T-helper 1 cell treated with Interleukin-12 subunit alpha and Interleukin-12 subunit beta and Interleukin-4 antibody, amounts not matched to agents 30 μg/mL and 1 μg/mL, for 36 hours (primary cell): ENCODE measurements around the gene NUCB2.

Experiments used
- H3K27ac Mint-ChIP-seq: one replicate; pipeline ENCODE4 v1.8.0; 2021; ENCODE audit warnings: mild to moderate bottlenecking, mixed read lengths
- H3K27me3 Mint-ChIP-seq: one replicate; pipeline ENCODE4 v1.8.0; 2021; ENCODE audit warnings: low read depth, mixed read lengths
- H3K36me3 Mint-ChIP-seq: one replicate; pipeline ENCODE4 v1.8.0; 2021; ENCODE audit warnings: low read depth, mixed read lengths
- H3K4me1 Mint-ChIP-seq: one replicate; pipeline ENCODE4 v1.8.0; 2021; ENCODE audit warnings: low read depth, mixed read lengths
- H3K4me3 Mint-ChIP-seq: one replicate; pipeline ENCODE4 v1.8.0; 2021; ENCODE audit warnings: mild to moderate bottlenecking, moderate library complexity, mixed read lengths
- H3K9me3 Mint-ChIP-seq: one replicate; pipeline ENCODE4 v1.8.0; 2021; ENCODE audit warnings: mixed read lengths

The NUCB2 gene

GRCh38 chr11:17280494-17281127 lies 4.1 kb downstream of the NUCB2 start:
- Mint-ChIP-seq H3K27me3 (no peaks in the 10 kb centered on the region), H3K36me3 (peaks cover 29% of the 10 kb centered on the region), H3K27ac (no peak overlapping the region), H3K4me3 (peak overlapping the region; percentile 28), H3K4me1 (peaks cover 34% of the 10 kb centered on the region), H3K9me3 (no peaks in the 10 kb centered on the region)

GRCh38 chr11:17286332-17286731 lies 9.8 kb downstream of the NUCB2 start:
- Mint-ChIP-seq H3K4me1 (peaks cover 25% of the 10 kb centered on the region), H3K36me3 (peaks cover 40% of the 10 kb centered on the region), H3K27me3 (no peaks in the 10 kb centered on the region), H3K4me3 (no peak overlapping the region), H3K27ac (no peak overlapping the region), H3K9me3 (no peaks in the 10 kb centered on the region)

- Mint-ChIP-seq H3K9me3 (no peaks in the 10 kb centered on the region), H3K4me1 (peaks cover 23% of the 10 kb centered on the region), H3K36me3 (peaks cover 38% of the 10 kb centered on the region), H3K27me3 (no peaks in the 10 kb centered on the region), H3K27ac (no peak overlapping the region), H3K4me3 (no peak overlapping the region)
Measured at GRCh38 chr11:17287058-17287457, 10.5 kb downstream of the NUCB2 start.

GRCh38 chr11:17291710-17292109 lies 15.2 kb downstream of the NUCB2 start:
- H3K27me3 Mint-ChIP-seq = no peaks in the 10 kb centered on the region
- H3K4me3 Mint-ChIP-seq = no peak overlapping the region
- H3K36me3 Mint-ChIP-seq = peaks cover 35% of the 10 kb centered on the region
- H3K4me1 Mint-ChIP-seq = peaks cover 17% of the 10 kb centered on the region
- no peak overlapping the region for H3K27ac Mint-ChIP-seq
- no peaks in the 10 kb centered on the region for H3K9me3 Mint-ChIP-seq

- H3K4me3 Mint-ChIP-seq = no peak overlapping the region
- H3K9me3 Mint-ChIP-seq = no peaks in the 10 kb centered on the region
- H3K27me3 Mint-ChIP-seq = no peaks in the 10 kb centered on the region
- no peak overlapping the region for H3K27ac Mint-ChIP-seq
- H3K4me1 Mint-ChIP-seq = peaks cover 22% of the 10 kb centered on the region
- peaks cover 40% of the 10 kb centered on the region for H3K36me3 Mint-ChIP-seq
Measured at GRCh38 chr11:17293311-17293710, 16.8 kb downstream of the NUCB2 start.

- peaks cover 24% of the 10 kb centered on the region for H3K4me1 Mint-ChIP-seq
- H3K9me3 Mint-ChIP-seq = no peaks in the 10 kb centered on the region
- H3K4me3 Mint-ChIP-seq = no peak overlapping the region
- H3K27me3 Mint-ChIP-seq = no peaks in the 10 kb centered on the region
- no peak overlapping the region for H3K27ac Mint-ChIP-seq
- peaks cover 43% of the 10 kb centered on the region for H3K36me3 Mint-ChIP-seq
Measured at GRCh38 chr11:17294033-17294432, 17.5 kb downstream of the NUCB2 start.

GRCh38 chr11:17296852-17297559 lies 20.5 kb downstream of the NUCB2 start:
- no peaks in the 10 kb centered on the region for H3K9me3 Mint-ChIP-seq
- peak overlapping the region; percentile 29 for H3K4me3 Mint-ChIP-seq
- H3K36me3 Mint-ChIP-seq = peaks cover 41% of the 10 kb centered on the region
- H3K27ac Mint-ChIP-seq = peak overlapping the region; percentile 47
- no peaks in the 10 kb centered on the region for H3K27me3 Mint-ChIP-seq
- H3K4me1 Mint-ChIP-seq = peaks cover 23% of the 10 kb centered on the region

GRCh38 chr11:17298302-17298701 lies 21.8 kb downstream of the NUCB2 start:
- Mint-ChIP-seq H3K27ac (peak overlapping the region; percentile 29), H3K36me3 (peaks cover 43% of the 10 kb centered on the region)

GRCh38 chr11:17300372-17300771 lies 23.8 kb downstream of the NUCB2 start:
- no peaks in the 10 kb centered on the region for H3K27me3 Mint-ChIP-seq
- no peaks in the 10 kb centered on the region for H3K9me3 Mint-ChIP-seq
- H3K4me3 Mint-ChIP-seq = no peak overlapping the region
- H3K36me3 Mint-ChIP-seq = peaks cover 36% of the 10 kb centered on the region
- H3K4me1 Mint-ChIP-seq = peaks cover 18% of the 10 kb centered on the region
- H3K27ac Mint-ChIP-seq = no peak overlapping the region

More at GRCh38 chr11:17298302-17298701, 21.8 kb downstream of the NUCB2 start:
- no peaks in the 10 kb centered on the region for H3K9me3 Mint-ChIP-seq
- H3K4me3 Mint-ChIP-seq = no peak overlapping the region
- no peaks in the 10 kb centered on the region for H3K27me3 Mint-ChIP-seq
- H3K4me1 Mint-ChIP-seq = peaks cover 20% of the 10 kb centered on the region

- no peaks in the 10 kb centered on the region for H3K9me3 Mint-ChIP-seq
- no peak overlapping the region for H3K4me3 Mint-ChIP-seq
- peaks cover 15% of the 10 kb centered on the region for H3K36me3 Mint-ChIP-seq
- no peaks in the 10 kb centered on the region for H3K4me1 Mint-ChIP-seq
- no peak overlapping the region for H3K27ac Mint-ChIP-seq
- no peaks in the 10 kb centered on the region for H3K27me3 Mint-ChIP-seq
Measured at GRCh38 chr11:17313349-17314231, 37.1 kb downstream of the NUCB2 start.

GRCh38 chr11:17314232-17314547 lies 37.7 kb downstream of the NUCB2 start:
- Mint-ChIP-seq H3K4me1 (no peaks in the 10 kb centered on the region), H3K36me3 (peaks cover 17% of the 10 kb centered on the region), H3K27me3 (no peaks in the 10 kb centered on the region), H3K9me3 (no peaks in the 10 kb centered on the region), H3K27ac (no peak overlapping the region), H3K4me3 (no peak overlapping the region)

- Mint-ChIP-seq H3K27me3 (no peaks in the 10 kb centered on the region), H3K27ac (no peak overlapping the region), H3K4me3 (no peak overlapping the region), H3K9me3 (no peaks in the 10 kb centered on the region), H3K4me1 (no peaks in the 10 kb centered on the region), H3K36me3 (peaks cover 20% of the 10 kb centered on the region)
Measured at GRCh38 chr11:17314904-17315426, 38.4 kb downstream of the NUCB2 start.

- H3K27ac Mint-ChIP-seq = no peak overlapping the region
- H3K36me3 Mint-ChIP-seq = peaks cover 49% of the 10 kb centered on the region
- H3K4me3 Mint-ChIP-seq = no peak overlapping the region
- H3K4me1 Mint-ChIP-seq = peaks cover 9% of the 10 kb centered on the region
- no peaks in the 10 kb centered on the region for H3K27me3 Mint-ChIP-seq
- H3K9me3 Mint-ChIP-seq = no peaks in the 10 kb centered on the region
Measured at GRCh38 chr11:17328871-17329494, 52.4 kb downstream of the NUCB2 start.

- H3K4me3 Mint-ChIP-seq = no peak overlapping the region
- no peak overlapping the region for H3K27ac Mint-ChIP-seq
- H3K9me3 Mint-ChIP-seq = no peaks in the 10 kb centered on the region
- H3K36me3 Mint-ChIP-seq = peaks cover 36% of the 10 kb centered on the region
- peaks cover 7% of the 10 kb centered on the region for H3K4me1 Mint-ChIP-seq
- H3K27me3 Mint-ChIP-seq = no peaks in the 10 kb centered on the region
Measured at GRCh38 chr11:17331669-17332068, 55.1 kb downstream of the NUCB2 start.
